HG02970 (cell line): ENCODE results near the gene EXD3.
"Not testable (repeated sequence)": the region's sequence is repeated elsewhere in the genome, so short reads cannot be mapped to it uniquely, and the experiment has no call there.

Experiments
- ATAC-seq: cut with Tn5 transposase; IDR thresholded peaks from one replicate; pipeline ENCODE4 v1.9.1; 2021; ENCODE audit warnings: mild to moderate bottlenecking, moderate library complexity, moderate number of reproducible peaks; ENCODE audit not compliant: unreplicated experiment, low FRiP score

The EXD3 gene

DNA sequence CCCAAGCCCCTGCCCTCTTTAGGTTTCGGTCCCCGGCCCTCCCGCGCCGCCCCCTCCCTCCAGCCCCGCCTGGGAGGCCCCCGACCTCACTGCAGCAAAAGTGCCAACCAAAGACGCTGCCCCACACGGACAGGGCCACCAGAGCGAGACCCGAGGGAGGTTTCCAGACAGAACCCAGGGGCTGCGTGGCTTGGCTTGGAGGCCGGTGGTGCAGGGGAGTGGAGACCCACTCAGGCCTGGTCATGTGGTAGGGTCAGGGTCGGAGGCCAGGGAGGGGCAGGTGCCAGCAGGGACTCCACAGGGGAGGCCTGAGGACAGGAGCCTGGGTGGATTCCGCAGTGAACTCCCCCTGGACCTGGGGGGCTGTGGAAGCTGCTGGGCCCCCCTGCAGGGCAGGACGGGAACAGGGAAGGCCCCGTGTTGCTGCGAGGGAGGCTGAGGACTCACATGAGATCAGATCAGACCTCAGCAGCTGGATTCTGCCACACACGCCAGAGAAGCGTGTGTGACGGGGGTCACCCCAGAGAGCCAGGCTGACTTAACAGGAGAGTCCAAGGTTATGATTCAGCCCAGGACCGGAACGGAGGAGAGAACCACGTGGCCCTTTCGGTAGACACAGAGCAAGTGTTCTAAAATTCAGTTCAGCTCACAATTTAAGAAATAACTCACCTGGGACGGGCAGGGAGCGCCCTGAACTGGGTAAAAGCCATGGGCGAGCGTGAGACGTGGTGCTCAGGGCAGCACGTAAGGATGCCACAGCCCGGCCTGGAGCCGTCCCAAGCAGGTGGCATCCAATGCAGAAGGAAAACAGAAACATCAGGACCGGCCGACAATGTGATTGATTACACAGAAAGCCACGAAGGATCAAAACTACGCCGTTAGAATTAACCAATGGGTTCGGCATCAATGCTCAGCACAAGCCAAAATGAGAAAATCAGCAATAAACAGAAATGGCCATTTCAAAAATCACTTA lies 38.9 kb downstream of the EXD3 start:
- no peak for ATAC-seq

DNA sequence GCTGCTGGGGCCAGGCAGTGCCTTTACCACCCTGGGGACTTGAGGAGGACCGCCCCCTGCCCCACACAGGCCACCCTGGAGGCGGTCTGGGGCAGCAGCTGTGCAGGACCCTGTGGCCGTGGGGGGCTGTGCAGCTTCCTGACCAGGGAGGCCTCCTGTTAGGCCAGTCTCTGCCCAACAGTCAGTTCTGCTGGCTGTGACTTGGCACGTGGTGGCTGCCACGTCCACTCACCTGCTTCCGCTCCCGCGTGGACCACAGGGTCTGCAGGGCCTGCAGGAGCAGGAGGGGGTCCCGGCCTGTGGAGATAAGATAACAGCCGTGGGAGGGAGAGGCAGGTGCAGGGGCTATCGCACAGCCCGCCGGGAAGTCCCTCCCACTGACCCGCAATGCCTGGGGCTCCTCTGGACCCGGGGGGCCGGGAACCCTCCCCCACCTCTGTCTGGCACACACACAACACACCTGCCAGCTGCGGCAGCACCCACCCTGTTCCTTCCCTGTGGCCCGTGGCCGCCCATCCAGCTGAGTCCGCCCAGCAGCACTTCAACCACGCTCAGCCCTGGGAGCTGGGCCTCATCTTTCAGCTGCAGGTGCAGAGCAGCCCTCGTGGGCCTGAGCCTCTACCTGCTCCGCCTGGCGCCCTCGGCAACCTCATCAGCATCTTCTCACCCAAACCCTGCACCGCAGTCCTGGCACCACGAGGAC lies 39.7 kb downstream of the EXD3 start:
- no peak for ATAC-seq

DNA sequence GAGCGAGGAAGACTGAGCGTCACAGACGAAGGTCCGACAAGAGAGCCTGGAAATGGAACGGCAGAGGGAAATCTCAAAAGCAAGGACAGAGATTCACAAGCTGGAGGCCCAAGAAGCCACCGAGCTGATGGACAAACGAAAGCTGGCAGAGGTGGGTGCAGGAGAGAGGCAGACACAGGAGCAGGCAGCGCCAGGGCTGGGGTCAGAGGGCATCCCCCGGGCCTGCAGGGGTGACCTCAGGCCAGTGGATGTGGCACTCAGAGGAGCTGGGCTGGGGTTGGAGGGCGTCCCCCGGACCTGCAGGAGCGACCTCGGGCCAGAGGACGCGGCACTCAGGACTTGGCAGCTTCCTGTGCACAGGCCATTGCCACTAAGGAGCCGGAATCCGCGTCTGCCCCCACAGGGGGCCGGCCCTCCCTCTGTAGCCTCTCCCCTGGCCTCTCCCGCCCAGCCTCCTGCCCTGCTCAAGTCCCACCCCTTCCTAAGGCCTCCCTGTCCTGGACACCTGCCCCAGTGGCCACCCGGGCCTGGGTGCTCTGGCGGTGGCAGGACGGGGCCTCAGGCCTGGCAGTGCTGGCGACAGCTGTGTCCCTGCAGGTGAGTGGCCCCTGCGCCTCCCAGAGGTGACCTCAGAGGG lies 40.4 kb downstream of the EXD3 start:
- no peak for ATAC-seq

DNA sequence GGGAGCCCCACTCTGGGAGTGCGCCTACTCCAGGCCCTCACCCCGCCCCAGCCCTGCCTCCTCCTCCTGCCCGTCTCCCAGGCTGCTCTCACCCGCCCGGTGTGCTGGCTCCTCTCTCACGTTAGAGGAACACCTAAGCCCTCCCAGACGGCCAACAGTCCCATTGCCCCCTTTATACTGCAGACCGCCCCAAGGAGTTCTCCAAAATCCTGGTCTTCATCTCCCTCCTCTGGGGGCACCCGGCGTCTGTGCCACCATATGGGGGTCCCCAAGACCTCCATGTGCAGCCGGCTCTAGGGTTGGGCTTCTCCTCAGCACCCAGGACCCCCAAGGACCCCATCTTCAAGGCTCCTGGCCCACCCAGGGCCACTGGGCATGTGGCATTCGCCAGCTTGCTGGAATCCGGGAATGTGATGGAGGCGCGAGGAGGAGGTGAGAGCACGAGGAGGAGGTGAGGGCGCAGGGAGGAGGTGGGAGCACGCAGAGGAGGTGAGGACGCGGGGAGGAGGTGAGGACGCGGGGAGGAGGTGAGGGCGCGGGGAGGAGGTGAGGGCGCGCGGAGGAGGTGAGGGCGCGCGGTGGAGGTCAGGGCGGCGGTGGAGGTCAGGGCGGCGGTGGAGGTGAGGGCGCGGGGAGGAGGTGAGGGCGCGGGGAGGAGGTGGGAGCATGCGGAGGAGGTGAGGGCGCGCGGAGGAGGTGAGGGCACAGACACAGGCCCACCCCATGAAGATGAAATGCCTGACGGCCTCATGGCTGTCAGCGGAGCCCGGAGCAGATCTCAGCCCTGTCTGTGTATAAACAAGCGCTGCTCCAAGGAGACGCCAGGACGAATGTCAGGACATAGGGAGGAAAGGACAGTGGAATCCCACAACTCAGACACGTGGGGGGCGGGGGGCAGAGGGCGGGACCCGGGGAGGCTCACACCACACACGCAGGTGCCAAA lies 41.2 kb downstream of the EXD3 start:
- ATAC-seq, result no peak

DNA sequence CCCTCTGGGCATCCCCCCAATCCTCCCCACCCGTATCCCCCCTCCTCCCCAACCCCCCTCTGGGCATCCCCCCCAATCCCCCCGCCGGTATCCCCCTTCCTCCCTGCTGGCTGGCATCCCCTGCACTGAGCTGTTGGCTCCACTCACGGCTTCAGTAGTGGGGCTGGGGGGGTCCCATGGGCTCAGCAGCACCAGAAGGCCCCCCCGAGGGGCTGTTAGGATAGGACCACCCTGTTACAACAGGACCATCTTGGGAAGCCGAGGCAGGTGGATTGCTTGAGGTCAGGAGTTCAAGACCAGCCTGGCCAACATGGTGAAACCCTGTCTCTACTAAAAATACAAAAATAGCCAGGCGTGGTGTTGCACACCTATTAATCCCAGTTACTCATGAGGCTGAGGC lies 42.4 kb downstream of the EXD3 start:
- no peak for ATAC-seq

DNA sequence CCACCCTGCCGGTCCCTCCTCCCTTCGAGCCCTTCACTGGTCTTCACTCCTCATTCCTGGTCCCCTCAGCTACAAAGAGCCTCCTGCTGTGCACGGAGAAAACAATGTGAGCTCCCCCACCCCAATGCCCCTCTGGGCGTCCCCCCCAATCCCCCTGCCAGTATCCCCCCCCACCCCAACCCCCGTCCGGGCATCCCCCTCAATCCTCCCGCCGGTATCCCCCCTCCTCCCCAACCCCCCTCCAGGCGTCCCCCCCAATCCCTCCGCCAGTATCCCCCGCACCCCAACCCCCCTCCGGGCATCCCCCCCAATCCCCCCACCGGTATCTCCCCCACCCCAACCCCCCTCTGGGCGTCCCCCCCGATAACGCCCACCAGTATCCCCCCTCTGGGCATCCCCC lies 42.8 kb downstream of the EXD3 start:
- ATAC-seq, result no peak

DNA sequence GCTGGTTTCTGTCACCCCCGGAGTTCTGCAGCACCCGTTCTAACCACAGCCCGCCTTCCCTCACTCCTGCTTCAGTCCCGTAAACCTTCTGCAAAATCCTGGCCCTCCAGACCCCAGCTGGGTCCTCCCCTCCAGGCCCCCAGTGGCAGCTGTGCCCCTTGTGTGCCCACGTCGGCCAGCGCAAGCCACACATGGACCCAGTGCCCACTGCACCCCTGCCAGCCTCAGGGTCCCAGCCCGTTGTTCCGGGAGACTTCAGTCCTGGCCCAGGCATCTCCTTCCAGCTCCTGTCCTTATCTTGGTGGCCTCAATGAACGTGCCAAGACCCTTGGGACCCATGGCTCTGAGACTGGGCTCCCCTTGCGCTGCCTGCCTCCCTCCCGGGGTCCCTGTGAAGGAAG lies 43.2 kb downstream of the EXD3 start:
- ATAC-seq, result no peak

DNA sequence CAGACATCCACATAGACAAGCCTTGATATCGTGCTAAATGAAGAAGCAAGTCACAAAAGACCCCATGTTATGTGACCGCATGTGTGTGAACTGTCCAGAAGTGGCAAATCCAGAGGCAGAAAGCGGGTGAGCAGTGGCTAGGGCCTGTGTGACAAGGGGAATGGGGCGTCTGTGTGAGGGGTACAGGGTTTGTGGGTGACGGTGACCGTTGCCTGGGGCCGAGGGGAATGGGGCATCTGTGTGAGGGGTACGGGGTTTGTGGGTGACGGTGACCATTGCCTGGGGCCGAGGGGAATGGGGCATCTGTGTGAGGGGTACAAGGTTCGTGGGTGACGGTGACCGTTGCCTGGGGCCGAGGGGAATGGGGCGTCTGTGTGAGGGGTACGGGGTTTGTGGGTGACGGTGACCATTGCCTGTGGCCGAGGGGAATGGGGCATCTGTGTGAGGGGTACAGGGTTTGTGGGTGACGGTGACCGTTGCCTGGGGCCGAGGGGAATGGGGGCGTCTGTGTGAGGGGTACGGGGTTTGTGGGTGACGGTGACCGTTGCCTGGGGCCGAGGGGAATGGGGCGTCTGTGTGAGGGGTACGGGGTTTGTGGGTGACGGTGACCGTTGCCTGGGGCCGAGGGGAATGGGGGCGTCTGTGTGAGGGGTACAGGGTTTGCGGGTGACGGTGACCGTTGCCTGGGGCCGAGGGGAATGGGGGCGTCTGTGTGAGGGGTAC lies 44.1 kb downstream of the EXD3 start:
- not testable (repeated sequence) for ATAC-seq

DNA sequence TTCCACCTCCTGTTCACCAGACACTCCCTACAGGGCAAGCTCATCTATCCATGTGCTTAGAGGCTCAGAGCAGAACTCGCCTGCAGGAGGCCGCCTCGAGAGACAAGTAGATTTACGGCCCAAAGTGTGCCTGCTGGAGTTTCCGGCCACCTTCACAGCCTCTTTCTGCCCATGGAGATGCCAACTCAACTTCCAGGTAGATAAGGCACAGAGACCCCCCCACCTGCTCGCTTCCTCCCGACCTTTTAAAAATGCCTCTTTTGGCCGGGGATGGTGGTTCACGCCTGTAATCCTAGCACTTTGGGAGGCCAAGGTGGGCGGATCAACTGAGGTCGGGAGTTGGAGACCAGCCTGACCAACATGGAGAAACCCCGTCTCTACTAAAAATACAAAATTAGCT lies 46.6 kb downstream of the EXD3 start:
- no peak for ATAC-seq

DNA sequence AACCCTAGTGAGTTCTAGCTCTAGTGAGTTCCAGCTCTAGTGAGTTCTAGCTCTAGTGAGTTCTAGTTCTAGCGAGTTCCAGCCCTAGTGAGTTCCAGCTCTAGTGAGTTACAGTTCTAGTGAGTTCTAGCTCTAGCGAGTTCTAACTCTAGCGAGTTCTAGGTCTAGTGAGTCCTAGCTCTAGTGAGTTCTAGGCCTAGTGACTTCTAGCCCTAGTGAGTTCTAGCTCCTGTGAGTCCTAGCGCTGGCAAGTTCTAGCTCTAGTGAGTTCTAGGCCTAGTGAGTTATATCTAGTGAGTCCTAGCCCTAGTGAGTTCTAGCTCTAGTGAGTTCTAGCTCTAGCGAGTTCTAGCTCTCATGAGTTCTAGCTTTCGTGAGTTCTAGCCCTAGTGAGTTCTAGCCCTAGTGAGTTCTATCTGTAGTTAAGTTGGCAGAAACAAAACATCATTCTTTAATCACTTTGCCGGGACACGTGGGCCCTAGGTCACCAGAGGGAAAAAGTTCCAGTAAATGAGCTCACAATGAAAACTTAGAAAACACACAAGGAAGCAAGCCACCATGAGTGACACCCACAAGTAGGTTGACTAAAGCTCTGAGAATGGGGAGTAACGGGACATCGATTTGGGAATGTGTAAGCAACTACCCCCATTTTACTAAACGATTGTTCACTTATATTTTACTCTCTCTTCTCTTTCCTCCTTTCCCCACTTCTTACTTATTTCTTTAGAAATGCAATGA lies 47.5 kb downstream of the EXD3 start:
- no peak for ATAC-seq

DNA sequence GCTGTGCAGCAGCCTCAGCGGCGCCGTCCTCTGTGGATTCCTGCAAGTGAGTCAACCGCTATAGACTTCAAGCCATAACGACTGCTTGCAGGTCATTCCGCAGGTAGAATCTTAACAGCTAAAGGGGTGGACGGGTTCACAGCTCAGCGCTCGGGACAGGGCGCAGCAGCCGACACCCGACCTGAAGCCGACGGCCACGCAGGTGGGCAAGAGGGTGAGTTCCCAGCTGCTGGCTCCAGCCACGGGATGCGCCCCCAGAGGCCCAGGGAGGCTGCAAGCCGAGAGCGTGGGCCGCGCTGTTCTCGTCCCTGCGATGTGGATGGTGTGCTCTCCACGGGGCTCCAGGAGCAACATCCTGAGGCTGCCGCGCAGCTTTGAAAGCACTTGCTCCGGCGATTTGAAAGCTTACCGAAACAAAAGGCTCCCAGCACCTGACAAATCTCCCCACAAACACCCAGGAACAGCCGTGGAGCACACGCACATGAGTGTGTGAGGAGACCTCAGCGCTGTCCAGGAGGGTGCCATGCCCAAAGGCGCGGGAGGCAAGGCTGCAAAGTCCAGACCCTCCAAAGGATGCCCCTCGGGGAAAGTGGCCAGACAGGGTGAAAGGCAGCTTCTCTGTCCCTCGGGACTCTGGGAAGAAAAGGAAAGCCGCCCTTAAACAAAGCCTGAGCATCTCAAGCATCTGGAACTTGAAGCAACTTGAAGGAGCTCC lies 48.7 kb downstream of the EXD3 start:
- ATAC-seq, result no peak

DNA sequence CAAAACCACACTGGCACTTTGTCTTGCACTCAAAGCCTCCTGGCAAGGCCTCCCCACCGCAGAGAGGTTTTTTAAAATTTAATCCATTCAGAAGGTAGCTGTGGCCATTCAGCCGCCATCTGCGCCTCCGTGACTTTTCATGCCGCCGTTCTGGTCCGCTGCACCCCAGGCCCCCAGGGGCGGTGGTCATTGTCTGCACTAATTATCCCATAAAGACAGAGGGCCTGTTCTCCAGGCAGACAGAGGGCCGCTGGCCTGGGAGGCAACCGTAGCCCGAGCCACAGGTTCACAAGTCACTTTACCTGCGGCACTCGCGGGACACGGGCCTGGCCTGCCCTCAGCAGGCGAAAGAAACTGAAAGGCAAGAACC lies 49.4 kb downstream of the EXD3 start:
- ATAC-seq, result no peak

DNA sequence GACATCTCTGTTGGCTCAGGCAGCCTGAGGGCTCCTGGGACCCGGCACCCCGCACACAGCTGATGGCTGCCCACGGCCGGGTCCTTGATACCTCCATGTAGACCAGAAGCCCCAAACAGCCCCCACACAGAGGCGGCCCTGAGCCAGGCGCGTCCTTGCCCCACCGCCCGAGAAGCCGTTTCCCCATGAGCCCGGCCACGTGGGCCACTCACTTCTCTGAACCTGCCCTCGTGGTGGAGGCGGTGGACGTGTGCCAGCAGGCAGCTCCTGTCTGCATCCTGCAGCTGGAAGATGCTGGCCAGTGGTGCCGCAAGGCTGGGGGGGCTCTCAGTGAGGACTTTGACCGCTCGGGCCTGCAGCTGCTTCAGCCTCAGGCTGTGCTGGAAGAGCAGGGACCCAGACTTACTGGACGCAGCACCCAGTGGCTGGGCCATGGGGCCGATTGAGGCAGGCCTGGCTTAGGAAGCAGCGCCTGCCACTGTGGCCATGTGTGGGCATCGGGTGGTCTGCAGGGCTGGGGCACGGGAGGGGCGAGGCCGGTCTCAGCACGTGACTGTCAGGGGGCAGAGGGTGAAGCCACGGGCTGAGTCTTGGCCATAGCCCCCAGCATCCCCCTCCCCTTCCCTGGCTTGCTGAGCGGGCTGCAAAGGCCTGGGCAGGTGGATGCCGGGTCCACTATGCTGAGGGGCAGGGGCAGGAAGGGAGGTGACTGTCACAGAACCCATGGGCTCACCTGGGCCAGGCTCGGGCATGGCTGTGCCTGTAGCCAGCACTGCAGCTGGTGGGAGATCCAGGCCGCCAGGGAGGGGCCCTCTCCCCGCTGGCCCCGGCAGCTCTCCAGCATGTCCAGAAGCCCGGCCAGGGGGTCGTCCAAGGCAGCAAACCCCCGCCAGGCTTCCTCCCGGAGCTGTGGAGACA lies 50.0 kb downstream of the EXD3 start:
- ATAC-seq, result no peak

DNA sequence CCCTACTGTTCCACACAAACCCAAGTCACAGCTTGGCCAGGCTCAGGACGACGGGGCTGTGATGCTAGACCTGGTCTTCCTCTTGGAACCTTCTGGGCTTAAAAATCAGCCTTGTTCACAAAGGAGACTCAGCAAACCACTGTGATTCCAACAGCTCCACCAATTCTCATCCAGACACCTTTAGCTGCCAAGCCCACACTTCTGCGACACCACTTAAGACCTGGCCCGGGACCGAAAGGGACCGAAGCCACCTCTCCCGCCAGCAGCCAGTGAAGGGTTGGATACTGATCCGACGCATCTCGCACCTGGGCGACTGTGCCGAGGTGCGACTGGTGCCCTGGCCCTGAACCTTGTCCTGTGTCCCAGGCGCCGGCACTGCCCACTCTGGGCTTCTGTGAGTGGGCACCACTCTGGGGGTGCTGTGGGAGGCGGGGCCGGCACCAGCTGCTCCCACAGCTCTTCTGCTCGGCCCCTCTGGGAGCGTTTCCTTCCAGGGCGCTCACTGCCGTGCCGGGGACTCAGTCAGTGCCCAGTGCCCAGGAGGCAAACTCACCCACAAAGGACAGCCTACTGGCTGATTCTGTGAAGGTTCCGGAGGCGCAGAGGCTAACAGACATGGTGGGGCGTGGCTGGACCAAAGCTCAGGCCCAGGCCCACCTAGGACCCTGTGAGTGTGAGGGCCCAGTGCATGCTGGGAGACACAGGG lies 50.9 kb downstream of the EXD3 start:
- ATAC-seq, result no peak

DNA sequence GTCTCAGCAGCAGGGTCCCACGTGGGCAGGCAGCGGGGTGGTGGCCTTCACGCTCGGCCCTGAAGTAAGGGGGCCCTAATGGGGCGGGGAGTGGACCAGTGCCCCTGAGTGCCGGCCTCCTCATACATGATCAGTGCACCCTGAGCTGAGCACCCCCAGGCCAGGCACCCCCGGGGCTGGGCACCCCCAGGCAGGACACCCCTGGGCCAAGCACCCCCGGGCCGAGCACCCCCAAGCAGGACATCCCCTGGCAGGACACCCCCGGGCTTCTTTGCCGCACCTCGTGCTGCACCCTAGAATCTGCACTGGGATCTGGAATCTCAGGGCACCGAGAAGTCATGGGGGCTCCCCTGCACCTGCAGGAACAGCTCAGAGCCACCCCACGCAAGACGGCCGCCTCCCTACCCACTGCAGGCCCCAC lies 51.4 kb downstream of the EXD3 start:
- no peak for ATAC-seq

DNA sequence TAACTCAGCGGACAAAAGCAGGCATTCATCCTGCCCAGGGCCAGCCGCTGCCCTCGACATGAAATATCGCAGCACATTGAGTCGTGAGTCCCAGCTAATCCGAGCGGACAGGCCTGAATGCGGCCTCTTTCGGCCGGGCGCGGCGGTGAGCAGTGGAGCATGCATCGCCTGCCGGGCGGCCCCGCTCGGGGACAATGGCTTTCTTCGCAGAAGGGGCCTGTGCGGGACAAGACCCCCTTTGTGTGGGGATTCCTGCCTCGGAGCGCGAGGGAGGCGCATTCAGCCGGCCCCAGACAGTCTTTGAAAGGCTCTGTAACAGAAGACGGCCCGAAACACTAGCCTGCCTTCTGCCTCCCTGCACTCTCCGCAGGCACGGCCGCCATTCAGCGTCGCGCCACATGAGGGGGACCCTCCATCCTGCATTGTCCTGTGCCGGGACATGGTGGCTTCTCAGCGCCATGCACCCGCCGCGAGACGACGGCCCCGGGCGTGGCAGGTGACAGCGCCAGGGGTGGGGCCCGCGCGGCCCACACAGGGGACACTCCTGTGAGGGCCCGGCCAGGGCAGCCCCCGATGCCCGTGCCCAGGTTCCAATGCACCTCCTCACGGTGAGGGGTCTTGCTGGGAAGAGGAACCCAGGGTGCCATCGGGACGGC lies 52.0 kb downstream of the EXD3 start:
- ATAC-seq, result no peak
